NCI-H2196 treated with DMSO at 0.1 percent for 48 hours (cell line): ENCODE data around the gene MACF1.

Experiments used
- DNase-seq: peaks from one replicate; lab custom pipeline; 2025; ENCODE audit not compliant: unreplicated experiment; lab: John Stamatoyannopoulos, UW

MACF1 gene

GRCh38 chr1:39258925-39259244 lies 54.4 kb downstream of the MACF1 start:
- no peak for DNase-seq

GRCh38 chr1:39261712-39262221 lies 57.3 kb downstream of the MACF1 start:
- DNase-seq: no peak

- no peak for DNase-seq
These were observed 58.3 kb downstream of the MACF1 start for GRCh38 chr1:39262802-39263201.

GRCh38 chr1:39266269-39266668 lies 61.8 kb downstream of the MACF1 start:
- DNase-seq: peak; percentile 13

DNA sequence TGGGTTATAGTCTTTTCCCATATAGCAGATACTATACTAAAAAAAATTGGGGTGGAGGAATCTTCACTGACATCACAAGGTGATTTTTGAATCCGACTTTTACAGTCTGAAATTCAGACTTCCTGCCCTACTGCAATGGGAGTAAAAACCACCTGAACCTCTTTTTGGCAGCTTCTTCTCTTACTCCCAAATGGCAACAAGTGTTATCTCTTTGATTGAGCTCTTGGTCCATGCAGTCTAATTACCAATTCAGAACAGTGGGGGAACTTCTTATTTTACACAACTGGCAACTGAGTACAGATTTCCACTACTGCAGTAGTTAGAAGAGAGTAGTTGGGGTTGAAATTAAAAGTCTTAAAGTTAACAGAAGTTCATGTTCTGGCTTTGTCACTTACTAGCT lies 62.3 kb downstream of the MACF1 start:
- no peak for DNase-seq

GRCh38 chr1:39268112-39268581 lies 63.7 kb downstream of the MACF1 start:
- peak; percentile 90 for DNase-seq

GRCh38 chr1:39268906-39269305 lies 64.4 kb downstream of the MACF1 start:
- DNase-seq: no peak

DNA sequence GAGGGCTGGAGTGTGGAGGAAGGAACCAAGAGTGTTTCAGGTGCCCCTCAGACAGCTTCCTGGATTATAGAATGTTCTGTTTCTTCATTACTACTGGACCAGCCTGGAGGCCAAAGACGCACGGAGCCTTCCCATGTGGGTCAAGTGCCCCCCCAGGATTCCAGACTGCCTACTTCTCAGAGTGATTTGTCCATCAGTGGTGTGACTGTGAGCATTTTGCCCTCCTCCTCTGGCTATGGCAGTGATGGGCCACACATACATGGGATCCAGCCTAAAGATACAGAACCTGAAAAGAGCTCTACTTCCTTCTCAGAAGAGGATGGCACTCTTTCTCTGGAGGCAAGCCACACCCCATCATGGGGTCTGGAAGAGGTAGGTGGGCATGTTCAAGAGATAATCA lies 64.9 kb downstream of the MACF1 start:
- DNase-seq: no peak

DNA sequence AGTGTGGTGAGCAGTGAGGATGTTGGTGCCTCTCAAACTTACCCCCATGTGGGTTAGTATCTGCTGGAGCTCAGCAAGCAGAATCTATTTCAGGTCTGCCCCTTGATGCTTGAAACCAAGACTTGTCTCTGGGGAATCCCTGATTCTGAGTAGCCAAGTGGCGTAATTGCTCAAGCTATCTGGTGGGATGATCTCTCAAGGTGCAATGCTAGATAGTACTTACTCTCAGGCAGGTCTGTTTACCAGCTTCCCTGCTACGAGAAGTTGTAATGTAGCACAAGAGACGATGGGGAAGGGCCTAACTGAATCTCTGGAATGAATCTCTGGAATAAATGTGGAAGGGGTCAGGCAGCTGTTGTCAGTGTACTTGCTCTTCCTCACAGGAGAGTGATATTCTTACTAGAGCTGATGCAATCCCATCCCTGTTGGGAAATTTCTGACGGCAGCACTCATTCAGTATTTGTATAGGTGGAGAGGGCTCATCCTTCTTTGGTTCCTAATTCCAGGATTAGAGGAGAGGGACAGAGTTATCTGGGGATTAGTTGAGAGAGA lies 65.4 kb downstream of the MACF1 start:
- no peak for DNase-seq

GRCh38 chr1:39270368-39270767 lies 65.9 kb downstream of the MACF1 start:
- no peak for DNase-seq

DNA sequence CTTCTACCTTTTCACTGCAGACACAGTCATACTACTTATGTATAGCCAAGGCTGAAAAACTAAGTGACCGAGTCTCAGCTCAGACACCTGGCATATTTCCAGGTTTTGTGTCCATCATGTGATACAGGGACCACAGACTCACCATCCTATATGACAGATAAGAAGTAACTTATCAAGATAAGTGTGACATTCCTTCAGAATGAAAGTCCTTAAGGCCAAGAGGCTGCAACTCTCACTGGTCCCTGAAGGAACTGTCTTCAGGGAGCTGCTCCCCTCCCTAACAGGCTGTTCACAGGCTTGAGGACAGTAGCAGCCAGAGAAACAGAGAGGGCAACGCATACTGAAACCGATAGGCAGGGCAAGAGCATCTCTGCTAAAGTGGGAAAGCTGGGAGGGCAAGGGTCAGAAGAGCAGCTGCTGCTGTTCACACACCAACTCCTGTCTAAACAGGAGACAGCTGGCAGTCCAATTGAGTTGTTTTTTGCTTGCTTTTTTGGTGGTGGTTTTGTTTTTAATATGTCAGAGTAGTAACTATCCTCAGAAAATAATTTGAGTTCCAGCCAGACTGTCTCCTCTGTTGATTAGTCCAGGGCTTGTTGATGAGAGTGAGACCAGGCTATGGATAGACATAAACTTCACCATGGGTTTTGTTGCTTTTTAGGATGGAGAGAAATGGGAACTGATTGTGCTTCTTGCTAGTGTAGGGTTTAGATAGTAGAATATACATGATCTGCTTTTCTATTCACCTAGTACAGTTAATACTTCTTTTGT lies 67.7 kb downstream of the MACF1 start:
- peak; percentile 53 for DNase-seq

DNA sequence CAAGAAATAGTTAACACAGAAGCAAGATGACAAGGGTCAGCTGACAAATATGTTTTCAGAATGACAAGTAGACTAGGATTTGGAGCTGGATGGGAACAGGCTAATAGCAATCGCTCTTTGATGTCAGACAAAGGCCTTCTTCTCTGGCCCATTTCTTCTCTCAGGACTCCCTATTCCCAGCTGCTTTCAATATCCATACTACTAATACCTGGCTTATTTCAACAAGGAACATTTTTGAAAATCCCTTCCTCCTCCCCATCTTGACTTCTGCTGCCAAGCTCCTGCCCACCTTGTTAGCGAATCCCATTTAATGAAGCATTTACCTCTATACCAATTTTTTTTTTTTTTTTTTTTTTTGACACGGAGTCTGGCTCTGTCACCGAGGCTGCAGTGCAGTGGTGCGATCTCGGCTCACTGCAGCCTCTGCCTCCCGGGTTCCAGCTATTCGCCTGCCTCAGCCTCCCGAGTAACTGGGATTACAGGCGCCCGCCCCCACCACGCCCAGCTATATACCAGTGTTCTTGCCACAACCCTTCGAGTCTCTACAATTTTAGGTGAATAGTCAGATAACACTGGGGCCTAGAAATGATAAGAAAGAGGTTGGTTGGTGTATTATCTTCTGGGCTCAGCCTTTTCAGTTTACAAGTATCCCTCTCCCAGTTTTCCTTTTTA lies 68.4 kb downstream of the MACF1 start:
- no peak for DNase-seq

- no peak for DNase-seq
These were observed 71.5 kb downstream of the MACF1 start for GRCh38 chr1:39275836-39276507.

GRCh38 chr1:39277879-39278278 lies 73.4 kb downstream of the MACF1 start:
- no peak for DNase-seq

GRCh38 chr1:39282537-39283216 lies 78.2 kb downstream of the MACF1 start:
- DNase-seq: no peak

DNA sequence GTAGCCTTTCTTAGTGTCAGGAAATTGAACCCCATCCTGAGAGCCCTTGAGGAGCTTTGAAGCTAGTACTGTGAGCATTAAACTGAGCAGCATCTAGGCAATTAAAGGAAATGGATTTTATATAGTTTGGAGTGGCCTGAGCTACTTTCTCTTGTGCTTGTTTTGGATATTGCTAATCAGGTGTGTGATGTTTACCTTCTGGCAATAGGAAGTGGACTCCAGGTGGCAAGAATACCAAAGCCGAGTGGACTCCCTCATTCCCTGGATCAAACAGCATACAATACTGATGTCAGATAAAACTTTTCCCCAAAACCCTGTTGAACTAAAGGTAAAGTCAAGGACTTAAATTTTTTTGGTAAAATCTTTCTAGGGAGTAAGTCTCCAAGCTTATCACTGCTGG lies 79.4 kb downstream of the MACF1 start:
- DNase-seq: no peak

DNA sequence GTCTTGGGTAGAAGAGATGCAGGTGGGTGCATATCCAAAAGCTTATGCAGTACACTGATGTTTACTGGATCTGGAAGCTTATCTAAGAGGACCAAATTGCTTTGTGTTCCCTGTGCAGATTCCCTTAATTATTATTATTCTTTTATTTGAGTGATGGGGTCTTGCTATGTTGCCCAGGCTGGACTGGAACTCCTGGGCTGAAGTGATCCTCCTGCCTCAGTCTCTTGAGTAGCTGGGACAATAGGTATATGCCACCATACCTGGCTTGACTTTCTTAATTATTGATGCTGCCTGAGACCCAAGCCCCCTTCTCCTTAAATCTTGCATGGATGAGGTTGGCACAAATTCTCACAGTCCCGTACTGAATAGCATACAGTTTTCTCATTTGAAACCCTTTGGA lies 83.0 kb downstream of the MACF1 start:
- no peak for DNase-seq

GRCh38 chr1:39288735-39289465 lies 84.4 kb downstream of the MACF1 start:
- no peak for DNase-seq

DNA sequence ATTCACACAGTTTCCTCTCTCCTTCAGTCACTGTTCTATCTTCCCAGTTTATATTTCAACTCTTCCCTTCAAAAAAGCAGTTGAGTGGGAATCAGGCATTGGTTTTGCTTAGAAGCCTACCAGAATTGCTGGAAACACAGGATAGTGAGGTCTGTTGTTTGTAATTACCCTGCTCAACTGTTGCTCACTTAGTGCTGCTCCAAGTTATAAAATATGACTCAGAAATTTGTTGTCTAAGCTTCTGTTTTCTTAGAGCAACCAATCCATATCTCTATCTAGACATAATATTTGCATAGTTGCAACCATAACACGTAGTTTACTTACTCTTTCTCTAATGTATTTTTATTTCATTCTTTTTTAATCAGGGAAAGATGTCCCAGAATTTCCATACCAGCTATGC lies 87.9 kb downstream of the MACF1 start:
- no peak for DNase-seq

DNA sequence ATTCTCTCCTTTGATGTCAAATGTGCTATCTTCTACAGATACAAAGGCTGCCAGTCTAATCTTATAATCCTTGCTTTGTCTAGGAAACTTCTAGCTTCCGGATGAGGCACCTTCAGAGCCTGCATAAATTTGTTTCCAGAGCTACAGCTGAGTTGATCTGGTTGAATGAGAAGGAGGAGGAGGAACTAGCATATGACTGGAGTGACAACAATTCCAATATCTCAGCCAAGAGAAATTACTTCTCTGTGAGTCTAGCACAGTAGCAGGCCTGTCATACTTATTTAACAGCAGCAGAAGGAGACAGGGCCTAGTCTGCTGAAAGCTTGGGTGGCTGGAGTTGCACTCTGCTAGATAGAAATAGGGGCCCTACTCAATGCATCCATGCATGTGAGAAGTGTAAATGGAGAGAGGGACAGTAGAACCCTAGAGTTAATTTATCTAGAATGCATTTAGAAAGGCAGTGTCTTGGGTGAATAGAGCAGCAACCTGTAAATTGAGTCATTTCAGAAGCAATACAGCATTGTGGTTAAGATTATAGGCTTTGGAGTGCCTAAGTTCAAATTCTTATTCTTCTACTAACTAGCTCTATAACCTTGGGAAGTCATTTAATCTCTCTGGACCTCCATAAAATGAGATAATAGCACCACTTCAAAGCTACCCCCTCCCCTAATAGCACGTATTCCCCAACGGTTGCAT lies 89.0 kb downstream of the MACF1 start:
- no peak for DNase-seq
